GM19099 (cell line): ENCODE data around the gene MOB3A.
A peak's percentile ranks its signal among the peaks of the same experiment; 100 is the strongest.

Experiments
- POLR2A ChIP-seq: IDR thresholded peaks from 3 replicates; pipeline ENCODE4 v1.6.1; 2011; ENCODE audit warnings: low read depth; ENCODE audit not compliant: insufficient read length; ENCODE audit errors: extremely low read depth

MOB3A gene

GRCh38 chr19:2081873-2082810 lies 14.0 kb downstream of the MOB3A start:
- peak; percentile 45 for TF ChIP-seq POLR2A

- no peak for TF ChIP-seq POLR2A
Observed at GRCh38 chr19:2080336-2080988, 15.7 kb downstream of the MOB3A start.

DNA sequence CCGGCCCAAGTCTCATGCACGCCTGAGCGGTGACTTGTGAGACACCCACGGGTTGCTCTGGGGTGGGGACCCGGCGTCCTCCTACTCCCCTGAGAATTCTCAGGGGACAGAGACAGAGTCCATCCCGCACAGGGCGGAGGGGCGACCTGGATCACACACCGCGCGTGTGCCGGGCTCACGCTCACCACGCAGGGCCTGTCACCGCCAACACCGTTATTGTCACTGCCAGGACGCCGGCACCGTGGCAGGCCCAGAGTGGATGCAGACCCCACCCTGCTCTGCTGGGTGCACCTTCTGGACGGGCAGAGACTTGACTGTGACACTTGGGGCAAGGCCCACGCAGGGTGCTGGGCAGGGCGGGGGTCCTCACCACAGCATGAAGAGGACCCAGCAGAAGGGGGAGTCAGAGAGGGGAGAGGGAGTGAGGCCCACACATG lies 16.2 kb downstream of the MOB3A start:
- no peak for TF ChIP-seq POLR2A

- TF ChIP-seq POLR2A, result peak; percentile 29
Observed at GRCh38 chr19:2079076-2079864, 16.9 kb downstream of the MOB3A start.

DNA sequence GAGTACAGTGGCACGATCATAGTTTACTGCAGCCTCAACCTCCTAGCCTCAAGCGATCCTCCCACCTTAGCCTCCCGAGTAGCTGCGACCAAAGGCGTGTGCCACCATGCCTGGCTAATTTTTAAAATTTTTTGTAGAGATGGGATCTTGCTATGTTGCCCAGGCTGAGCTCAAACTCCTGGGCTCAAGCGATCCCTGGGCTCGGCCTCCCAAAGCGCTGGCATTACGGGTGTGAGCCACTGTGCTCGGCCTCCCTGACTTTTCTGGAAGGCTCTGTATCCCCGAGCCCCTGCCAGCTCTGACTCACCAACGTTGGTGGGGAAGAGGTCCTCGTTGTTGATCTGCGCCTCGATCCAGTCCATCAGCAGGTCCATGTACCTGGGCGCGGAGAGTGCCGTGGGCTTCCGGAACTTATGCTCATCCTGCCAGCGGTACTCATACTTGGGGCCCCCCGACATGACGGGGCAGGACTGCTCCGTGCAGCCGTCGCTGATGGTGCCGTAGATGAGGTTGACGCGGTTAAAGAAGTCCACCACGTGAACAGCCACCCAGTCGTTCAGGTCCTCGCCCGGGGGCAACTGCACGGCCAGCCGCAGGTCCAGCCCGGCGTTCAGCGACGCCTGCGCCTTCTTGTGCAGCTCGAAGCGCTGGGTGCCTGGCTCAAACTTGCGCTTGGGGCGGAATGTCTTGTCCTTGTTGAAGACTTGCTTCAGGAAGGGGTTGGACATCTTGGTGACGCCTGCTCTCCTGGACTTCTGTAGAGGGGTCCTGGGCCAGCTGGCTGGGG lies 18.1 kb downstream of the MOB3A start:
- TF ChIP-seq POLR2A, result no peak

GRCh38 chr19:2077398-2077797 lies 18.7 kb downstream of the MOB3A start:
- TF ChIP-seq POLR2A, result no peak

DNA sequence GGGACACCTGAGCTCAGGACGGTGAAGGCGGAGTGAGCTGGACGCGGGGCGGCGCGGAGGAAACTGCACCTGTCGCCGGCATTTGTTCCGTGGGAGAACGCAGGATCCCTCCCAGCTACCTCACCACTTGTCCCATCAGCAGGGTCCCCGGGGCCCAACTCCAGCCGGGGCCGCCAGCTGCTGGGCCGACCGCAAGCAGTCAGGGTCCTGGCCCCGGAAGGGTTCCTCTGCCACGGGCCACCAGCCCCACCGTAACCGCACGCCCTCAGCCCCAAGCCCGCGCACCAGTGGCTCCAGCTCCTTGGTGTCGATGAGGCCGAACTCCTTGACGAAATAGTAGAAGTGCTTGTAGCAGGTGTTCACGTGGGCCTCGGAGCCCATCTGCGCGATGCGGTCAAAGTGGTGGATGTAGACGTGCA lies 19.6 kb downstream of the MOB3A start:
- TF ChIP-seq POLR2A, result no peak

GRCh38 chr19:2072757-2073551 lies 23.2 kb downstream of the MOB3A start:
- TF ChIP-seq POLR2A, result no peak

DNA sequence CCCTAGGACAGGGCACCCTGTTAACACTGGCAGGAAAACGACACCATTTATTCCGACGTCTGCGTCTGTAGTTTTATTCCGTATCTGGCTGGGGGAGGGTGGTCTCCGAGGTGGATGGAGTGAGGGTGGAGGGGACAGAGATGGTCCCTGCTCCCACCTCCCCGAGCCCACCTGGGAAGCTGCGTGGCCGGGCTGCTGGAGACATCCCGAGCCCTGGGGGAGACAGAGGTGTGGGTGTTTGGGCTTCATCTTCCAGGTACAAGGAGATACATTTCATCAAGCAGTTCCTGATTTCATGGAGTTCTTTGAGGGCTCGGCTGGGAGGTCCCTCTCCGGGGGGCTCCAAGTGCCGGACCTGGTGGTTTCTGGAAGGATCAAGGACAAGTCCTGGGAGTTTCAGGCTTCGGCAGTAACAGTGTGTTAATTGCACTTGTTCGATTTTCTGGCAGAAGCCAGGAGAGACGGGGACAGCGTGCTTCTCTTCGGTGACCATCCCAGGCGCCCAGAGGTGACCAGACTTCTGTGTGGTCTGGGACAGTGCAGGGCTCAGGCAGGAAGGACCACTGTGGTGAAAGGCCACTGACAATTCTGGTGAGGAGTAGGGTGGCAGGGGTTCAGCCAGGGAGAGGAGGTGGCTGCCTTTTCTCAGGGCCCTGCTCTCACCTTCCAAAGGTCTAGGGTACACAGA lies 25.0 kb downstream of the MOB3A start:
- TF ChIP-seq POLR2A, result no peak

DNA sequence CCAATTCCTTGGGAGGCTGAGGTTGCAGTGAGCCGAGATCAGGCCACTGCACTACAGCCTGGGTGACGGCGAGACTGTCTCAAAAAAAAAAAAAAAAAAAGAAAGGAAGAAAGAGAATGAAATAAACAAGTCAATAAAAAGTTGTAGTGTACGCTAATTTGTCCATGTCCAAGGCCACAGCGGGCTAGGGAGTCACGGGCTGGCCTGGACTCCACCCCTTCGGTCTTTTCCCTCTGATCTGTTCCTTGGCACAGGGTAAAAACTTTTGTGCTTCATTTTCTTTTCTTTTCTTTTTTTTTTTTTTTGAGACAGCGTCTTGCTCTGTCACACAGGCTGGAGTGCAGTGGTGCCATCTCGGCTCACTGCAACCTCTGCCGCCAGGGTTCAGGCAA lies 25.7 kb downstream of the MOB3A start:
- TF ChIP-seq POLR2A, result no peak

GRCh38 chr19:2064788-2065524 lies 31.2 kb downstream of the MOB3A start:
- TF ChIP-seq POLR2A, result no peak

GRCh38 chr19:2064395-2064787 lies 31.7 kb downstream of the MOB3A start:
- TF ChIP-seq POLR2A, result no peak

DNA sequence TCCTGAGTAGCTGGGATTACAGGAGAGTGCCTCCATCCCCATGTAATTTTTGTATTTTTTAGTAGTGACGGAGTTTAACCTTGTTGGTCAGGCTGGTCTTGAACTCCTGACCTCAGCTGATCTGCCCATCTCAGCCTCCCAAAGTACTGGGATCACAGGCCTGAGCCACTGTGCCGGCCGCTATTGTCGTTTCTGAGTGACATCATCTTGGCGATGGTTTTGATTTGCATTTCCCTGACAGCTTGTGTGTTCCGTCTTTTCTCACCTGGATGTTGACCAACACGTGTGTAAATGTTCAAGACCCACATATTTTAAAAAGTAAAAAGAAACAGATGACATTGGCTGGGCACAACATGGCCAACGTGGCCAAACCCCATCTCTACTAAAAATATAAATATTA lies 32.3 kb downstream of the MOB3A start:
- no peak for TF ChIP-seq POLR2A

- no peak for TF ChIP-seq POLR2A
Observed at GRCh38 chr19:2062770-2063169, 33.4 kb downstream of the MOB3A start.
